RPMI7951 (cell line): ENCODE results near the gene LCLAT1. TPM values are rescaled to one million over a fixed set of nuclear protein-coding genes. Genes with fewer than 3 reads are reported as not detected.
A peak's percentile ranks its signal among the peaks of the same experiment; 100 is the strongest.

Source experiments
- DNase-seq: peaks from one replicate; pipeline ENCODE4 v3.0.0-alpha.2; 2012; ENCODE audit warnings: low read depth
- total RNA-seq: library from RNA; depleted of rRNA; stranded (reverse); fragments of >200 nt; shearing (Covaris generic); gene quantifications from 2 replicates; pipeline ENCODE4 v1.2.3, GENCODE V29; 2014

Gene LCLAT1
- total RNA-seq, 1 experiment from 2014 or later = 20.3 TPM

DNA sequence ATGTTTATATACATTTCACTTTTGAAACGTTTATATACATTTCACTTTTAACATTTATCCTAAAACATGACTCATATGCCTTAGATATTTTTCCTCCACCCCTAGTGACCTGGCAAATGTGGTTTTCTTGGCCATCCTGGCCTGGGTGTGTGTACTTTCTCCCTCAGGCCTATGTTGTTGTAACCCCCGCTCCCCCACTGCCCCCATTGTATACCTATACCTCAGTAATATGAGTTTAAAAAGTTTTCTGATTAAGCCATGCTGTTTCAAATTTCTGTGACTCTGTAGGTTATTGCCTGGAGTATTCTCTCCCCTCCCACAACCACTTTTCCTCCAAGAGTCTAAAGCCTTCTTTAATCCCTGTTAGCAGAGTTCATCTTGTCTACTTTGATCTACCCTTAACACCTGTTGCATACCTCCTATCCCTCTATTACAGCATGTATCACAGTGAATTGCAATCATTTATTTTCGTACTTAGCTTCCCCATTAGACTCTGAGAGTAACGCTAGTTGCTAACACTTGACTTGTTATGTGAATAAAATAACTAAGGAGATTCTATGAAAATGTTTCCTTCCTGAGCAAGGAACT lies 67.9 kb downstream of the LCLAT1 start:
- DNase-seq = no peak

DNA sequence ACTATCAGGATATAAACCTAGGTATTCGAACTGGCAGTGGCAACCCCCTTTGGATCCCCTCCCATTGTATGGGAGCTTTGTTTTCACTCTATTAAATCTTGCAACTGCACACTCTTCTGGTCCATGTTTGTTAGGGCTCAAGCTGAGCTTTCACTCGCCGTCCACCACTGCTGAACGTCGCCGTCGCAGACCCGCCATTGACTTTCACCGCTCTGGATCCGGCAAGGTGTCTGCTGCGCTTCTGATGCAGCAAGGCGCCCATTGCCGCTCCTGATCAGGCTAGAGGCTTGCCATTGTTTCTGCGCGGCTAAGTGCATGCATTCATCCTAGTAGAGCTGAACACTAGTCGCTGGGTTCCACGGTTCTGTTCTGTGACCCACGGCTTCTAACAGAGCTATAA lies 69.1 kb downstream of the LCLAT1 start:
- no peak for DNase-seq

DNA sequence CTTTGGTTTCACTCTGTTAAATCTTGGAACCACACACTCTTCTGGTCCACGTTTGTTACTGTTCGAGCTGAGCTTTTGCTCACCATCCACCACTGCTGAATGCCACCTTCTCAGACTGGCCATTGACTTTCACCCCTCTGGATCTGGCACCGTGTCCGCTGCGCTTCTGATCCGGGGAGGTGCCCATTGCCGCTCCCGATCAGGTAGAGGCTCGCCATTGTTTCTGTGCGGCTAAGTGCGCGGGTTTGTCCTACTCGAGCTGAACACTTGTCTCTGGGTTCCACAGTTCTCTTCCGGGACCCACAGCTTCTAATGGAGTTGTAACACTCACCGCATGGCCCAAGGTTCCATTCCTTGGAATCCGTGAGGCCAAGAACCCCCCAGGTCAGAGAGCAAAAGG lies 72.8 kb downstream of the LCLAT1 start:
- no peak for DNase-seq

DNA sequence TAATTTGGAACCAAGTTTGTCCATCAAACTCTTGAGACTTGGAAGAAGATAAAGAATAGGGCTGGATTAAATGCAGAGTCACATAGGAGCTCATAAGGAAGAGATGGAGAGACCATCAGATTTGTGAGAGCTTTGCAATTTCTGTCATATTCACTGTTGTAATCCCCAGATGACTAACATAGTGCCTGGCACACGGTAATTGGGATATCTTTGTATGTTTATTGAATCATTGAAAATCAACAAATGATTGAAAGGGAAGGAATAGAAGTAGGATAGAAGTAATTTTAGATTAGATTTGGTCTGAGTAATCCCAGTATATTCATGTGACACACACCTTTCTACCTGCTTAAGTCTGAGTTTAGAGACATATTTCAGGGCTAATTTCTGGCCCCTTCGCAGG lies 75.4 kb downstream of the LCLAT1 start:
- DNase-seq = no peak

DNA sequence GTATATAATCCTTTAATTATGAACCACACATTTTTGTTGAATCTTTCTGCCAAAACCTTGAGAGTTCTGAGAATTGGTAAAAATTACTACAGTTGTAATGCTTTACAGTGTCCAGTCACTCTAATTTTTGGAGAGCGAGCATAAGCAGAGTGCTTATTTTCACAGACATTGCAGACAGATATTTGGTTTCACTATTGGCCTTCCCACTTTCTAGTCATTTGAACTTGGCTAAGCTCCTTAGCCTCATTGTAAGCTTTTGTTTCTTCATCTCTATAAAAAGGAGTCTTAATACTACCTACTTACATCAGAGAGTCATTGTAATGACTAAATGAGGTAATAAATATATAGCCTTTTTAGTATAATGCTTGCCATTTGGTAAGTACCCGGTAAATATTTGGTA lies 80.4 kb downstream of the LCLAT1 start:
- DNase-seq = no peak

DNA sequence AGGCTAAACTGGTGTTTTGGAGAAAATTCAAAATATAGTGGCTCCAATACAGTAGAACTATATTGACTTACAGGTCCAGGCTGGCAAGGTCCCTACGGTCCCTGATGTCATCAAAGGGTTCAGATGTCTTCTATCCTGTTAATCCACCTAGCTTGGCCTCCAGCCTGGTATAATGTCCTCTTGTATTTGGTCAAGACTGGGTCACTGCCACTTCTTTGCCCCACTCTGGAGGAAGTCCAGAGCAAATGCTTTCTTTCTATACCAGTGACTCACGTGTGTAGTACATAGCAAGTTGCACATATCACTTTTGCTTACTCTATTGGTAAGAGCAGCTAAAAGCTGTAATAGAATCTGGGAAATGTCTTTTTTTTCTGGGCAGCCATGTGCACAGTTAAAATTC lies 80.8 kb downstream of the LCLAT1 start:
- no peak for DNase-seq

DNA sequence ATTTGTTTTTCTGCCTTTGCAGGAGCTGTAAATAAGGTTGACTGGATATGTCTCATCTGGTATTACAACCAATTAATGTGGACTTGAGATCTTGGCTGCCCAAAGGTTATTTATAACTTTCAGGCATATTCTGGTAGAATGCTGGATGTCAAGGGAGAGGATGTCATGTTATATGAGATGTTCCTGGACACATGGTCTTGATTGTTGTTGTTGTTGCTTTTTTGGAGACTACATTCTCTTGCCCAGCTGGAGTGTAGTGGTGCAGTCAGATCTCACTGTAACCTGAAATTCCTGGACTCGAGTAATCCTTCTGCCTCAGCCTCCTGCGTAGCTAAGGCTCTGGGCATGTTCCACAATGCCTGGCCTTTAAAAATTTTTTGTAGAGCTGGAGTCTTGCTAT lies 83.3 kb downstream of the LCLAT1 start:
- DNase-seq = no peak

DNA sequence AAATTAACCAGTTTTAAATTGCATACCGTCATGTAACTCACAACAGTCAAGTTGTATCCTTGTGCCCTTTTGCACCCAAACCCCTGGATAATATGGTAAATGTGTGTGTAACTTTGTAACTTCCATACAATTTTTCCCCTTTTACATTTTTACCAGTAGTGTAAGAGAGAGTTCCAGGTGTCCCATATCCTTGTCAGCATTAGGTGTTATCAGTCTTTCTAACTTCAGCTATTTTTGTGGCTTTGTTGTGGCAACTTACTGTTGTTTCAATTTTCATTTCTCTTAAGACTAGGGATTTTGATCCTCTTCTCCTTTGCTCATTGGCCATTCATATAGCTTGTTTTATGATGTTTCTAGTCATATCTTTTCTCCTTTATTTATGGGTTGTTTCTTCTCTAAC lies 94.6 kb downstream of the LCLAT1 start:
- no peak for DNase-seq

DNA sequence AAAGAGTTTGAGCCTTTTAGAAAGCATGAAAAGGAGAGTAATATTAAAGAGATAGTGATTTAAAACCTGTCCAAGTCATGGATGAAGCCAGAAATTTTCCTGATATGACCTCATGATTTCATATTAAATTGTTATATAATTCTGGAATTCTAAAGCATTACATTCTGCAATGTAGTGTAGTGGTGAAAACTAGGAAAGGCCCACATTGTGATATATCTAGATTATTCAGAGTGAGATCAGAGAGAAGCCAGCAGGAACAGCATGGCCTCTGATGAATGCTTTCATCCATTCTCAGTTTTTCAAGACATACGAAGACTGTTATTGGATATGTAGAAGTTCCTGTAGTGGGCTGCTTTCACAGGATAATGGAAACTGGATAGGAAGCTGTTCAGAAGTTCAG lies 98.8 kb downstream of the LCLAT1 start:
- no peak for DNase-seq

DNA sequence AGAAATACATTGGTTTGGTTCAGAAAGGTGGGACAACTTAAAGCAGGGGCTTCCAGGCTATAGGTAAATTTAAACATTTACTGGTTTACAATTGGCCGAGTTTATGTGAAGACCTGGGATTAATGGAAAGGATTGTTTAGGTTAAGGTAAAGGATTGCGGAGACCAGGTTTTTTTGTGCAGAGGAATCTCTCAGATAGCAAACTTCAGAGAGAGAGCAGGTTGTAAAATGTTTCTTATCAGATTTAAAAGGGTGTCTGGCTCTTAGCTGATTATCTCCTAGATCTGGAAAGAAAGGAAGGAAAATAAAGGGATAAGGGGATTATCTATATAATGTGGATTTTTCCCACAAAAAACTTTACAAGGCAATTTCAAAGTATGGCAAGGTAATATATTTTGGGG lies 101.3 kb downstream of the LCLAT1 start:
- no peak for DNase-seq

DNA sequence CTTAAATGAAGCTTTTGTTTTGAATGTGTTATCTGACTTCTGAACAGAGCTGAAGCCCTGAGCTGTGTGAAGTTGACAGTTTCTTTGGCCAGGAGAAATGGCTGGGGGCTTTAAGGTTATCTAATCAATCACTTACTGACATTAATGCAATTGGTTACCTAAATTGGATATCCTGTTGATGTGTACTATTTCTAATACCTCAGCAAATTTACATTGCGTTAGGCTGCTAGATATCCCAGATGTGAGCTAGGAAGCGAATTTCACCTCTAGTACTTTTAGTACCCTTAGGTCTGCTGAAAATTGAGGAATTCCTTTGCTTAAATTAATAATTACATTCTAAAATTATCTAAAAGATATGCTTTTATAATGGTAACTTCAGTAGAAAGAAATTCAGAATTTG lies 102.0 kb downstream of the LCLAT1 start:
- DNase-seq = no peak

DNA sequence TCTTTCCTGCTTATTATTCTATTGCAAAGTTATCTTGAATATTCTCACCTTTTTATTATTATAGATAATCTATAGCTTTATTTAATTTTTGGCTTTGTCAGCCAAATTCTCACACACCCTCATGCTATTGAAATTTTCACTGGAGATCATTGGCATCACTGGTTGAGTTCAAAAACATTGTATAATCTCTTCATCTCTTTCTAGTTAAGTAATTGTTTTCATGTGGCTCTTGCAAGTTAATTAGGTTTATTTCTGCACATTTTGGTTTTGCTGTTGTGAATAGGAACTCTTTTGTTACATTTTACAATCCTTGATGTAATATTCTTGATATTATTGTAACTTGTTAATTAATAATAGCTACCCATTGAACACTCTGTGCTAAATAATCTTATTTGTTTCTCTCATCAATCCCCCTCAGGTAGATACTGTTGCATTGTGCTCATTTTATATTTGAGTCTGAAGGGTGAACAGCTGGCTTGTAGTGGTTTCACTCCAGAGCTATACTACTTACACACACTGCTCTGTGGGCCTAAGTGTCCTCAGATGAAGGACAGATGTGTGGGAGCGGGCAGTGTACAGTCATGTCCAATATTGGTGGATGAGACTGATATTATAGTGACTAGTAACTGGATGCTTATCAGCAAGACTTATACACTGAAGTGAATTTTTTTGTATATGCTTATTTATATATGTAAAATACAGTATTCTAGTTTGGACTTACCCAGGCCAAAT lies 112.7 kb downstream of the LCLAT1 start:
- no peak for DNase-seq

DNA sequence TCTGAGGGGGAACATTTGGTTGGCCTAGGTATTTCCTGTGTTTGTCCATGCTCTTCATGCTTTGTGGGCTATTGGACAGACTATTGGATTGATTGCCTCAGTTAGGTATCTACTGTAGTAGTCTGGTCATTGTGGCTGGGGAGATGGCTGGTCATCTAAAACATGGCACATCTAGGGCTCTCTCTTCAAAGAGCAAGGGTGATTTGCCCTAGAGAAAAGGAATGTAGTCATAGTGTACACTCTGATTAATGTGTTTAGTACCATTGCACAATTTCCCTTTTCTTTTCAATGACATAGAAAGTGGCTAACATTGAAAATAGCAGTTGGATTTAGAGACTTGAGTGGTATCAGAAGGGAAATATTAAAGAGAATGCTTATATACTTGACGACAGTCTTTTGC lies 114.3 kb downstream of the LCLAT1 start:
- no peak for DNase-seq

DNA sequence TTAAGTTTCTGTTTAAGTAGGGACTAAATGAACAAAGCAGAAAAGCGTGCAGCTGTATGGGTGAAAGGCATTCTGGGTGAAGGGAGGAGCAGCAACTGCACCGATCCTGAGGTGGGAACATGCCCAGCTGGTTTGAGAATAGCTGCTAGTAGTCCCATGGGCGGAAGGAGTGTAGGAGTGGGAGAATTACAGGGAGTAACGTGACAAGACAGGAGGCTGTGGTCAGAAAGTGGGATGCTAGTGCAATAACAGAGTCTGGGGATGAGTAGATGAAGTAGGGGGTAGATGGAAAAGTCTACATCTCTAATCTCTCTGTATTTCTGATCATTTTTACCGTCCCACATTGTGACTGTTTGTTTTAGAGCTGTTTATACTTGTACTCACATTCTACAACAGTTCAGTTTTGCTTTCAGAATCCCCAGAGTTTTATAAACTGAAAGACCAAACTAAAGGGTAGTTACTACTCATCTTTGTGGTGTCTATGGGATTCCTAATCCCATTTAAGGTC lies 118.9 kb downstream of the LCLAT1 start:
- DNase-seq = no peak

DNA sequence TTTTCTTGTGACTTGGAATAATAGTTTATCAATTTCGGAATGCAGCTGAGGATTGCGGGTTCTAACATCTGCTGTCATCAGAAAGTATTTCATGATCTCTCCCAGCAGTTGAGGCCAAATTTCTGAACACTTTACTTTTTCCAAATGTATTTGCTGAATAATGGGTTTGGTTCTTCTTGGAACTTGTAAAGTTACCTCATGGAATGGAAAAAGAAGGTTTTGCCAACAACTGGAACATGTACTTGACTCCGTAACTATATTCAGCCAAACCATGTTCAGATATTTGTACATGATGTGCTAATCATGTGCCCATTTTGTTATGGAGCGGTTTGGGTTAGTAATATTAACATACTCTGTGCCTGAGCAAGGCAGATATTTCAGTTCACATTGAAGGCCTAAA lies 119.6 kb downstream of the LCLAT1 start:
- DNase-seq = no peak

DNA sequence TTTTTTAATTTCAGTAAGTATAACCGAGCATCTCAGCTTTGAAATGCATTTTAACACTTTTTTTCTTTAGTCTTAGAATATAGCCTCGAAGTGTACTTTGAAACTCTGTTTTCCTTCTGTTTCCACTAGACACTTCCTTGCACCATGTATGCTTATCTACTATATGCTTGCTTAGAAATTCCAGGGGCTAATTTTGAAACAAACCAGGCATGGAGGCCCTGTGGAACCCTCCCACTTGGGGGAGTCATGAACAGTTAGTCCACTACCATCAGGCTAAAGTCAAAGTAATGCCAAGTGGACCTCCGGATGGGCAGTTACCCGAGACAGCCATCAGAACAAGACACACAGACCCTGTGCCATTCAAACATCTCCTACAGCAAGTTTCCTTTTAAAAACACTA lies 120.3 kb downstream of the LCLAT1 start:
- no peak for DNase-seq

DNA sequence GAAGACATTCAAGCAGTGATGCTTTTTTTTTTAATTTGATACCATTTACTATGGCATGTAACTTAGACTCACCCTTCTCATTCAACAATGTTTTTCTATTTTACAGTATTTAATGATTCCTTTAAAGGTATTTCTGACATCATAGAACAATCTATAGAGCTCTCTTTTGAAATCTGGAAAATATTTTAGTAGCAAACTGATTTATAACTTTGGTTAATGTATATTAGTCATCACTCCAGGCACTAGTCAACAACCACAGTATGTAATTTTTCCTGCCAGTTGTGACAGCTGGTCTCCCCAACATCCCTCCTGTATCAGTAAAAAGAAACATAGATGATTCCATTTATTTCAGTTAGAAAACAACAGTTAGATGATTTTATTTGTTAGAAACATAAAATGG lies 122.9 kb downstream of the LCLAT1 start:
- peak; percentile 4 for DNase-seq

DNA sequence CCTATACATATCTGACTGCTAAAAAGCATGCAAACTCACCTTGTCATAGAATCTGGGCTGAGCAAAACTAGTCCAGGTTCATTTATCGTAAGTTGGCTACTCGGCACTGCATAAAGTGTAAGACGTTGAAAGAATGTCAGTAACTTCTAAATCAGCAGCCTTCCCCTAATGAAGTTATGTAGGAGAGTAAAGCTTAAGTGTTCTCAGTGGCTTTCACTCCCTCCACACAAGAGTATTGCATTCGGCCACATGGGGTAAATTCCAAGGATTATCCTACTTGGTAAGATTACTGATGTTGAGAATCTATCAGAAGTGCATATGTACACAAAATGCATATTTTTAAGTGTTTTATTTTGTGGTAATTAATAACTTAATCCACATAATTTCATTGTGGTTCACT lies 130.1 kb downstream of the LCLAT1 start:
- DNase-seq = no peak

DNA sequence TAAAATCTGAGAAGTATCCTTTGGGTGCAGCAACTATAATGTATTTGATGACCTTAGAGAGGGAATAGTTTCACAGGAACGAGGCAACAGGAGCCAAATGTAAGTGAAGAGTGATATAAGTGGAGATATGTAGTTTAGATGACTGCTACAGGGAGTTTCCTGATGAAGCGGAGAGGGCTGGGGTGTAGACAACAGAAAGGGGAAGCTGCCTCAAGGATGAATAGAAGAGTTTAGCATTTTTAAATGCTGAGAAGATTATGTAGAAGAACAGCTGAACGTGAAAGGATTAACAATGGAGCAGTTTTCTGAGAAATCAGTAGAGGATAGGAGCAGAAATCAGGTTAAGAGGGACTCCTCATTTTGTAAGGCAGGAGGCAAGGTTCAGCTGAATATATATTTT lies 133.3 kb downstream of the LCLAT1 start:
- DNase-seq = no peak

DNA sequence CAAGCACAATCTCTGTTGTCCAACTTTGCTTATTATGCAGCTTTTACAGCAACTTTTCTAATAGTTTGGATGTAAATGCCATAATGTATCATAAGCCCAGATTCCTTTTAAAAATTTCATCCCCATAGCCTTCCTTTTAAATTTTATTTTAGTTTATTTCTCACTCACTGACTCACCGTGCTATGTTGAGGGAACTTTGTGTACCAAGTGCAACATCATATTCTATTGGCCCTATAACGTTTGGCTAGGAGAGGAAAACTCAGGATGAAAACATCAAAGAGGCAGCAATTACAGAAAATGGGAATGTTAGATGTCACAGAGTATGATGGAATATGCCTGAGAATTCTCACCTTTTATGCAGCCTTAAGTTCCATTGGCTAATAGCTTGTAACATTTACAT lies 135.5 kb downstream of the LCLAT1 start:
- no peak for DNase-seq

DNA sequence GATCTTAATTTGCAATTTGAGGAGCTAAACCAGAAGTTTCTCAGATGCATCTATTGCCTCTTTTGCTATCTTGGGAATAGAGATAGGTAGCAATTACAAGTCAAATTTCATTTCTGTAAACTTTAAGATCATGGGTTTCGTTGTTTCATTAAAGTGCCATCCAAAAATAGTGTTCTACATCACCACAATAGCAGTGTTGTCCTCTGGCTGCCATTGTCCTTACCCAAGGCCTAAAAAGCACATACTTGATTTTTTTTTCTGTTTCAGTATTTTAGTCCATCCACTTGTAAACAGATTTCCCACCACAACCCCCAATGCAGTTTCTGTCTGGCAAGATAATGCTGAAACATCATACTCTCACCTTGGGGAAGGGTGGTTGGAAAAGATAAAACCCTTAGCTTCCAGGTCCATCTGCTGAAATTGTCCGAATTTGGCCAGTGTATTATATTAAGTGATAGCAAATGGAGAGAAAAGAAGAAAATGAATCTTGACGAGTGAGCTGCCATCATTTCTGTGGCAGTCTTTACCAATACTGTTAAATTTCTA lies 136.2 kb downstream of the LCLAT1 start:
- no peak for DNase-seq

DNA sequence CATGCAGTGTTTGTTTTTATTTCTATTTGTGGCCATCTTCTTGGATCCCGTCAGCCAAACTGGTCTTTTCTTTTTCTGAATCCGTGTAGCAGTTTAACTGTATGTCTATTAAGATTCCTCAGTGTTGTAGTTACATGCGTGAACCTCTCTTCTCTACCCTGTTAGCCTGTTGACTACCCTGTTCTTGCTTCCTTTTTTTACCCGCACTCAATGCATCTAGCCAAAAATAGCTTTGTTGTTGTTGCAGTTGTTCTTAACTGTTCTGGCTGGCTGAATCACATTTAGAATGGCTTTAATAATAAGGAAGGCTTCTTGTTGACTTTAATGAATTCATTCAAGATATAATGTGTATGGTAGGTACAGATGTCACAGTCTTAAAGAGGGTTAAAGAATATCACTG lies 137.1 kb downstream of the LCLAT1 start:
- DNase-seq = no peak

DNA sequence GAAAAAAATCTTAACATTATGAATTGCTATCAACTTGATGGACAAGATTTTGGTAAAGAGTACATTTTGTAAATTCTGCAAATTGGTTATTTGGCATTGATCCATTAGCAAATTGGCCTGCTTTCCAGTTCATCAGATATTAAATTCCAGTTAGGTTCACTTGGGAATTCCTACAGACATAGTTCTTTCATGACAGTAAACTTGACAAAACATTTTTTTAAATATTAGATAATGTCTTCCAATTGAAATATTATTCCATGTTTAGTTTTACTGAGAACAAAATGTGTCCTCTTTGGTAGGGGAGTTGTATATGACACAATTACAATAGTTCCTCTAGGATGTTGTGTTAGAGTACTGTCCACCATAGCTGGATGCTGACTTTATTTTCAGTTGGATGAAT lies 141.9 kb downstream of the LCLAT1 start:
- DNase-seq = no peak

DNA sequence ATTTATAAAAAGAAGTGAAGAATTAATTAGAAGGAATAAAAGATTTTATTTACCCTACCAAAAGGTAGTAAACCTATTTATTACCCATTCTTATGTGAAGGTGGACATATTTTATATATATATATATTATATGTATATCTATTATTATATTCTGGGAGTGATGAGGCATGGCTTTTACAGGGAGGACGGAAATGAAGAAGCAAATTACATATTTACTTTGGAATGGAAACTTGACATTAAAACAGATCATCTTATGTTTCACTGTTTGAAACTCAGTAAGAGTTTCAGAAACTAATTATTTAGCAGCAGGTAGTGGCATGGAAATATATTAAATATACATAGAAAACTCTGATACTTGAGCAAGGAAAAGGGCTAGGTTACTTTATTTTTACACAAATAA lies 143.4 kb downstream of the LCLAT1 start:
- no peak for DNase-seq
